Stimulated activated naive CD8-positive, alpha-beta T cell treated with anti-CD3 and anti-CD28 coated beads, Interleukin-15, Interleukin-2, amounts not matched to agents 100 U/mL and 50 U/mL, for 24 hours (primary cell): ENCODE results near the gene TBX5.

Experiments
- ATAC-seq: fragments of 150-1000 bp; cut with Tn5 transposase; one replicate; pipeline ENCODE4 v1.10.0; 2021
- DNase-seq: peaks from one replicate; pipeline ENCODE4 v3.0.0; 2021

The TBX5 gene

DNA sequence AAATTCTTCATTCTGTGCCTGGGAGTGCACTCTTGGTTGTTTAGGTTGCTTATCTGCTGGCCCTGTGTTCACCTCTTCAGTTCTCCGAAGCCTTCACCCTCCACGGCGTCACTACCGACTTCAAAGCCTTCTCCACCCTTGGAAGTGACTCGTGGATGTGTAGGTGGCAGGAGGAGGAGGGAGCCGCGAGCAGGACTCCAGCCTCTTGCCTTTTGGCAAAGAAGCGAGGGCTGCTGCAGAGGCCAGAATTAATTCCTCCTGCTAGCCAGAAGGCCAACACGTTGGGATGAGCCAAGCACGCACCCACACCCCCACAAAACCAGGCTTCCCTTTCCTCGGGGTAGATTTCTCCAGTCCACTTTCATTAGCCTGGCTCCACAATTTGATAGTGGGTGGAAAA, 86.5 kb downstream of the TBX5 start:
- ATAC-seq (no peak), DNase-seq (no peak)

DNA sequence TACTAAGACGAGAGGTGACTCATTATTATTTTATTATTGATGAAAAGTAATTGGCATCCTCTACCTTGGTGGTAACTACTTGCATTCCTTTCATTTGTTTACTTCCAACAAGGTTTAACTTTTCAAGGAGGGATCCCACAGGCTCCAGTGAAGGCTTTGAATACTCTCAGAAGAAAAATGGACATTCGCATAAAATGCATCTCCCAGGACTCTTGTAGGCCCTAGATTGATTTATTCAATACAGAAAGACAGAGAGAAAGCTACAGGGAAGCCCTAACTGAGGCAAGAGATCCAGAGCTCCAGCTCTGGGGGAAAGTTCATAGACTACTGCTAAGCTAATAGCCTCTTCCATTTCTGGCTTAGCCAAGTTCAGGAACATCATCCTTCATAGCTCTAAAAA, 87.0 kb downstream of the TBX5 start:
- ATAC-seq (no peak), DNase-seq (no peak)

DNA sequence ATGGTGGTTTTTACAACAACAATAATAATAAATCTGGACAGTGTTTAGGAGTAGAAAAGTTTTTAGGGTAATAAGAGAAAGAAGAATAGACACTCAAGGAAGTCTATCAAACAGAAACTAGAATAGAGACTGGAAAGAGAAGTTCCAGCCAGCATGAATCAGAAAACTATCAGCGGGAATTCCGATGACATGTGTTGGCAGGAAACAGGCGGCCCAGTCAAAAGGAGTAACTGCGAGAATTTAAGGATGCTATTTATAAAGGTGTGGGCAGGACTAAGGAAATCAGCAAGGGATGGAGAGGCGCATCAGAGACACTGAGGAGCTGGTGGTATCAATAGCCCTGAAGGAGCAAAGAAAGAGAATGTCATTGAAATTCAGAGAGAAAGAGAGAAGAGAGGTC, 89.9 kb downstream of the TBX5 start:
- no peak for ATAC-seq
- DNase-seq = no peak

DNA sequence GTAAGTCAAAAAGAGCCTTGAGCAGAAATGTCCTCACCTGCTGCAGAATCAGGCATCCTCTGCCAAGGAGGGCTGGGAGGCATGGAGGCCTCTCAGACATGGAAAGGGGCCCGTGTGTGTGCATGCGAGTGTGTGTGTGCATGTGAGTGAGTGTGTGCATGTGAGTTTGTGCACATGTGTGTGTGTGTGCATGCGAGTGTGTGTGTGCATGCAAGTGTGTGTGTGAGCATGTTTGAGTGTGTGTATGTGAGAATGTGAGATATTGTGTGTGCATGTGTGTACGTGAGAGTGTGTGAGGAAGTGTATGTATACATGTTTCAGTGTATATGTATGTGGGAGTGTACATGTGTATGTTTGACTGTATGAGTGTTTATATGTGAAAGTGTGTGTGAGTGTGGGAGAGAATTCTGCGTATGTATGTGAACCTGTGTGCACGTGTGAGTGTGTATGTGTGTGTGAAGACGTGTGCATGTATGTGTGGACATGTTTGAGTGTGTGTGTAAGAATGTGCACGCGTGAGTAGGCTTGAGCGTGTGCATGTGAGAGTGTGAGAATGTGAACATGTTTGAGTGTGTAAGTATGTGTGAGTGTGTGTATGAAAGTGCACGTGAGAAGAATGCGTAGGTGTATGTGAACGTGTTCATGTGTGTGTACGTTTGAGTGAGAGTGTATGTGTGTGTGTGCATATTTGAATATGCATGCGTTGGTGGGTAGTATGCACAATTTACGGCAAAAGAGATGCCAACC, 90.8 kb downstream of the TBX5 start:
- DNase-seq (no peak), ATAC-seq (no peak)

DNA sequence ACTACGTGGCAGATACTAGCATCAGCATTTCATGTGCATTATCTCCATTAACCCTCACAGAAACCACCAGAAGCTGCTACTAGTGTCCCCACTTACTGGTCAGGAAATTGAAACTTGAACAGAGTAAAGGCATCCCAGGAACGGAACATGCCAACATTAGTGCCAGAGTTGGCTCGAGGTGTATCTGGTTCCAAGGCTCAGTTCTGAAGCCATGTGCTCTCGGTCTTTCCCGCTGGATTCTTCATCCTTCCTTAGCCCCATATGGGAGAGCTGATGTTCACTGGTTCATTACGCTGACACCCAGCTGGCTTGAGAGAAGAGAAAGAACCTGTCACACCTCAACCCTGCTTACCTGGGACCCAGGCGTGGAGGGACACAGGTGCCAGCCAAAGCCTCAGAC, 91.5 kb downstream of the TBX5 start:
- DNase-seq = no peak
- no peak for ATAC-seq

DNA sequence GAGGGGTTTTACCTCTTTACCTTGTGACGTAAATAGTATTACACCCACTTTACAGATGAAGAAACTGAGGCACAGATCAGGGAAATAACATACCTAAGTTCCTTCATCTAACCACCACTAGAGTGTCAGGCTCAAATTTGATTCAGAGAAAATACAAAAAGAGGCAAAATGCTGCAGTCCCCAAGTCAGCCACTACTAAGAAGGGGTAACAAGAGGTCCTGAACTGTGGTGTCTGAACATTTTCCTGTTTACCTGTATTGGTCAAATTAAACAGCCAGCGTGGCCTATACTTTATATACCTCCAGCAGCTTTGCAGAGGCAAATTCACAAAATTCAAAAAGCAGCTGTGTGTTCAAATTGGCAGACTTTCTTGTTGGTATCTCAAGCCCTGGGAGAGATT, 92.0 kb downstream of the TBX5 start:
- ATAC-seq = no peak
- DNase-seq = no peak

DNA sequence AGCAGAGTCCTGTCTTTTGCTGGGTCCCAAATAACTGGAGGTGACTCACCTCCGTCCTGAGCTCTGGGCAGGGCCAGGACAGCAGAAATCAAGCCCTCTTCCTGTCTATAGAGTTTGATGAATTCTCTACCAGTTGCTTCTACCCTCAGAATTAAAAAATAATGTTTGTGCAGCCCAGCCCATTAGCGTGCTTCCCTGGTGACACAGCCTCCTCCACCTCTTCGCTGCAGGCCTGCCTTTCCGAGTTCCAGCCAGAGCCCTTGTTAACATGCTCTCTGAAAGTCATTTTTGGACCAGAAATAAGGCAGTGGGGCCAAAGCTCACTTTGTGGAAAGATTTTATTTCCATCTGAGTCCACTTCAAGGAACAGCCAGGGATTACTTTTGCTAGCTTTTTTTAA, 94.0 kb downstream of the TBX5 start:
- ATAC-seq (no peak), DNase-seq (no peak)

DNA sequence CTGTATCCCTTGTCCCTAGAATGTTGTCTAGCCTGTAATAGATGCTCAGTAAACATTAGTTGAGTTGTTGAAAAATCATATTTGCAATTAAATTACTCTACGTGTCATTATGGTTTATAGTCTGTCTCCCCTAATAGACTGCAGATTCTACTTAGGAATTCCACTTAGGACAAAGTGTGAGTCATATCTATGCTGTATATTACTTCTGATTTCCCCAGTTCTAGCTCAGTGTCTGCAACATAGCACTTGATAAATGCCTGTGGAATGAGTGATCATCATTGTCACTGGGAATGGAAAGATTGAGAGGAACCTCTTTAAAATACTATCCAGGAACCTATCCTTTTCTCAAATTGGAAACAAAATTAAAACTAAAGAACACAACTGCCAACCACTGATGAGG, 99.3 kb downstream of the TBX5 start:
- ATAC-seq (no peak), DNase-seq (no peak)

DNA sequence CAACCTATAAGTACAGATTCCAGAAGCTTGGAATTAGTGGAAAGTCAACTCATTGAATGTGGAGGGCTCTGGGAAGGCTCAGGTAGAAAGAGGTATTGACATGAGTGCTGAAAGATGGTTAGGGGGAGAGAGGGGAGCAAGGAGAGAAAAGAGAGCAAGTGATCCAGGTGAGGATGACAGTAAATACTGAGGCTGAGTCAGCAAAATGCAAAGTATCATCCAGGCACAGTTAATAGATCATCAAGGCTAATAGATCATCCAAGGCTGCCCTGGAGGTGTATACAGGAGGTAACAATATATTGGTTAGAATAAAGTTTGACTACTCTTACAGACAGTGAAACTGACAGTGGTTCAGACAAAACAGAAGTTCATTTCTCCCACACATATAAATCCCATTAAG, 100.5 kb downstream of the TBX5 start:
- no peak for ATAC-seq
- DNase-seq = no peak
